Activated CD4-positive, alpha-beta T cell treated with anti-CD3 and anti-CD28 coated beads for 36 hours (primary cell): ENCODE measurements around the gene ZNF135. TPM values are rescaled to one million over a fixed set of nuclear protein-coding genes. Genes with fewer than 3 reads are reported as not detected.

Source experiments
- ATAC-seq: fragments of 200-7000 bp; cut with Tn5 transposase; one replicate; pipeline ENCODE4 v1.10.0; 2021; ENCODE audit warnings: mild to moderate bottlenecking, moderate library complexity
- CTCF ChIA-PET: fragments of 350-600 bp; sonication (Branson Sonifier 250); formaldehyde crosslinking; loops from one replicate; lab custom pipeline; 2021; ENCODE audit warnings: antibody characterized with exemption; lab: Charles Lee
- POLR2A ChIA-PET: fragments of 350-600 bp; sonication (Branson Sonifier 250); formaldehyde crosslinking; loops from one replicate; lab custom pipeline; 2021; ENCODE audit warnings: antibody characterized with exemption, inconsistent platforms; lab: Charles Lee
- DNase-seq: peaks from one replicate; pipeline ENCODE4 v3.0.0-alpha.2; 2020
- H3K27ac Mint-ChIP-seq: one replicate; pipeline ENCODE4 v1.8.0; 2021; ENCODE audit warnings: mixed read lengths
- H3K27me3 Mint-ChIP-seq: one replicate; pipeline ENCODE4 v1.8.0; 2021; ENCODE audit warnings: mixed read lengths
- H3K36me3 Mint-ChIP-seq: one replicate; pipeline ENCODE4 v1.8.0; 2021; ENCODE audit warnings: low read depth, mixed read lengths
- H3K4me1 Mint-ChIP-seq: one replicate; pipeline ENCODE4 v1.8.0; 2021; ENCODE audit warnings: mixed read lengths
- H3K4me3 Mint-ChIP-seq: one replicate; pipeline ENCODE4 v1.8.0; 2021; ENCODE audit warnings: mild to moderate bottlenecking, moderate library complexity, mixed read lengths
- H3K9me3 Mint-ChIP-seq: one replicate; pipeline ENCODE4 v1.8.0; 2021; ENCODE audit warnings: low read depth, mixed read lengths
- intact Hi-C, 2 experiments: fragments of 100-400 bp; cut with DNase I in 1 of 2; cut with micrococcal nuclease in 1 of 2; formaldehyde crosslinking; loops; one replicate each; pipeline versions ENCODE4 v1.14.2 to v1.15.1; 2022 to 2024; cut with DNase I, micrococcal nuclease
- total RNA-seq, 2 experiments: library from RNA; stranded (reverse); gene quantifications; one replicate each; pipeline ENCODE4 v1.2.3, GENCODE V29; 2021

Gene ZNF135
- total RNA-seq, 2 experiments from 2014 or later: 1.3 to 1.5 TPM

DNA sequence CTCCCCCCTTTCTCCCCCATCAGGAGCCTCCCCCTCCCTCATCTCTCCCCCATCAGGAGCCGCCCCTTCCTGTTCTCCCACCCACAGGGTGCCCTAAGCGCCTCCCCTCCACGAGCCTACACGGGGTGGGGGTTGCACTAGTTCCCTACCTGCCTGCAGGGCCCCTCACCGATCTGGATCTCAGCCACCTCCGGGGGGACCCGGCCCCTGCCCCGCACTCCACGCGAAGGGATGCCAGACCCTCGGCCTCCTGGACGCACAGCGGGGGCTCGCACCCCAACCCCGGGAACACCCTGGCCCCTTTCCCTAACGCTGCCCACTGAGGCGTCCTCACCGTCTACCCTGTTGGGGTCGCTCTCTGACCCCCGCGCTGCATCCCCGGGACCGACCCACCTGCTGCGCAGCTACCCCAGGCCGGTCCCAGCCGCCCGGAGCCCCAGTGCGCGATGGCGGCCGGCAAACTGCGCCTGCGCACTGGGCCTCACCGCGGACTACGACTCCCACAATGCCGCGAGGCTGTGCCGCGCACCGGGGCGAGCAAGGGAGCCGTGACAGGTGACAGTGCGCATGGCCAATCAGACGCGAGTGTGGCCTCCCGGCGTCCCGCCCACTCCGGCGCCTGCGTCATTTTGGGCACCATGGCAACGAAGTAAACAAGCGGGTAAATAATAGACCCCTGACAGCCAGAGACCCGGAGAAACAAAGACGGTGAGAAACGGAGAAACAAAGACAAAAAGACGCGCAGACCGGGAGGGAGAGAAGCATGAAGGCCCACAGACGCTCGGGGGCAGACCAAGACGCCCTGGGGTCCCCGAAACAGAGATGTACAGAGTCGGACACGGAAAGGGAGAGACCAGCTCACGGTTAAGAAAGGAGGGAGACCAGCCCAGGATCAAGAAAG is 38.9 kb downstream of the ZNF135 start, which contains the start of gene ZSCAN18:
Gene ZSCAN18, minus strand, starts transcription at position 451 of the 901 bp plus-strand sequence. CDS start 7,964 bp downstream, outside the sequence.
- Mint-ChIP-seq H3K36me3 (peaks cover 30% of the 10 kb centered on the region), H3K9me3 (peaks cover 21% of the 10 kb centered on the region), H3K27ac (peak within 1 kb of the TSS; percentile 97), H3K4me3 (peak within 1 kb of the TSS; percentile 82), H3K27me3 (no peaks in the 10 kb centered on the region), H3K4me1 (peaks cover 13% of the 10 kb centered on the region)
- intact Hi-C loops: loop anchor here (1.0 to 5.0 kb wide), 12 partner anchors 39 to 1696 kb away; partner anchors contain the start of genes TRAPPC2B (in 1 of the 2), ZNF132 (in 1 of the 2), ZNF135 (in 1 of the 2) and ZNF256 (in 1 of the 2)
- CTCF ChIA-PET: no interaction called here
- POLR2A ChIA-PET: no interaction called here
- ATAC-seq (peak; percentile 99), DNase-seq (peak; percentile 97)

- intact Hi-C loops: loop anchor here (1.0 to 5.0 kb wide), 12 partner anchors 39 to 1696 kb away; partner anchors contain the start of genes TRAPPC2B (in 1 of the 2), ZNF132 (in 1 of the 2), ZNF135 (in 1 of the 2) and ZNF256 (in 1 of the 2)
- DNase-seq (no peak), ATAC-seq (peak; percentile 3)
- ChIA-PET POLR2A (no interaction called here), CTCF (no interaction called here)
- peaks cover 13% of the 10 kb centered on the region for H3K4me1 Mint-ChIP-seq
- no peaks in the 10 kb centered on the region for H3K27me3 Mint-ChIP-seq
- H3K27ac Mint-ChIP-seq: peak overlapping the region; percentile 97
- H3K9me3 Mint-ChIP-seq: peaks cover 24% of the 10 kb centered on the region
- peak overlapping the region; percentile 82 for H3K4me3 Mint-ChIP-seq
- peaks cover 31% of the 10 kb centered on the region for H3K36me3 Mint-ChIP-seq
Observed at GRCh38 chr19:58098682-58098998, 39.6 kb downstream of the ZNF135 start.

- H3K4me3 Mint-ChIP-seq: no peak overlapping the region
- intact Hi-C loops: no loop called here
- CTCF ChIA-PET: no interaction called here
- peaks cover 52% of the 10 kb centered on the region for H3K9me3 Mint-ChIP-seq
- ATAC-seq (no peak), DNase-seq (no peak)
- H3K36me3 Mint-ChIP-seq: peaks cover 38% of the 10 kb centered on the region
- no peak overlapping the region for H3K27ac Mint-ChIP-seq
- H3K27me3 Mint-ChIP-seq: no peaks in the 10 kb centered on the region
- no peaks in the 10 kb centered on the region for H3K4me1 Mint-ChIP-seq
- POLR2A ChIA-PET: no interaction called here
Observed at GRCh38 chr19:58107778-58108545, 48.9 kb downstream of the ZNF135 start.

DNA sequence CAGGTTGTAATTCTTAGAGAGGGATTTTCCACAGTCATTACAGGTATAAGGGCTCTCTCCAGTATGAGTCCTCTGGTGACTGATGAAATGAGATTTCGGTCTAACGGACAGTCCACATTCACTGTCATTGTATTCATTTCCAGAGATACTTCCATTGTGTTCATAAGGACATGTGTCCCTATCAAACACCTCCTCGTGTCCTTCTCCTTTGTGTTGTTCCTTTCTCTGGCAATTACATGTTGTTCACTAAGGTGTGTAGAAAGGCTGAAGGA is 49.4 kb downstream of the ZNF135 start:
- POLR2A ChIA-PET: no interaction called here
- H3K4me3 Mint-ChIP-seq: no peak overlapping the region
- DNase-seq (no peak), ATAC-seq (no peak)
- peaks cover 38% of the 10 kb centered on the region for H3K36me3 Mint-ChIP-seq
- H3K9me3 Mint-ChIP-seq: peaks cover 51% of the 10 kb centered on the region
- CTCF ChIA-PET: interaction anchor here (0.7 kb wide), 1 partner anchor 26 kb away, joined by 3 read pairs; no protein-coding TSS in a partner anchor
- H3K4me1 Mint-ChIP-seq: no peaks in the 10 kb centered on the region
- H3K27ac Mint-ChIP-seq: no peak overlapping the region
- no peaks in the 10 kb centered on the region for H3K27me3 Mint-ChIP-seq
- intact Hi-C loops: no loop called here

DNA sequence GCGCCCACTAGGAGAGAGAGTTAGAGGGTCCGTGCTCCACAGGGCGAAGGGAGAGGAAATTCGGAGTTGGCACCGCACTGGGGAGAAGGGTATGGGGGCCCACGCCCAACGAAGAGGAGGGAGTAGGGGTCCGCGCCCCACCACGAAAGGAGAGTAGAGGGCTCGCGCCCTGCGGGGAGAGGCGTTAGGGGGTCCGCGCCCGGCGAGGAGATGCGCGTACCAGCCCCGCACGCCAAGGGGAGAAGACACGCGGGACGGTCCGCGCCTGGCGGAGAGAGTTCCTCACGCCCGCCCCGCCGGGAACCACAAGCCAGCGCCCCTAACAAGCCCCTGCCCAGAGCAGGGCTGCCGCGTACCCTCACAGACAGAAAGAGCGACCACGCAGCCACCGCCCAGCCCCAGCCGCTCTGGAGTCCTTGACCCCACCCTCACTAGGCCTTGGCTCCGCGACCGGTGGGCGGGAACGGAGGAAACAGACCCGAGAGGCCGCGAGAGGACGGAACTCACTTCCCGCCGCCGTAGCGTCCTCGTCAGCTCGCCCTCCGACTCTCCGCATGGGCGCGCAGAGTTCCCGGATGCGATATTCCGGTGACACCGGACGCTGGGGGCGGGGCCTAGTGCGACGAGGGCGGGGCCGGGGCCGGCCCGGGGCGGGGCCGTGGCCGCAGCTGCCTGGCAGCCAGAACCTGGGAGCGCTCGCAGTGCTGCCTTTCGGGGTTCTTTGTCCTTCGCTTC is 58.9 kb downstream of the ZNF135 start:
- CTCF ChIA-PET: no interaction called here
- peaks cover 57% of the 10 kb centered on the region for H3K36me3 Mint-ChIP-seq
- H3K9me3 Mint-ChIP-seq: peaks cover 64% of the 10 kb centered on the region
- H3K4me1 Mint-ChIP-seq: no peaks in the 10 kb centered on the region
- no peak for ATAC-seq
- peaks cover 17% of the 10 kb centered on the region for H3K27me3 Mint-ChIP-seq
- intact Hi-C loops: no loop called here
- H3K27ac Mint-ChIP-seq: no peak overlapping the region
- POLR2A ChIA-PET: no interaction called here
- DNase-seq: peak; percentile 10
- no peak overlapping the region for H3K4me3 Mint-ChIP-seq

- H3K4me3 Mint-ChIP-seq: no peak overlapping the region
- H3K27me3 Mint-ChIP-seq: peaks cover 17% of the 10 kb centered on the region
- H3K36me3 Mint-ChIP-seq: peaks cover 56% of the 10 kb centered on the region
- CTCF ChIA-PET: no interaction called here
- POLR2A ChIA-PET: no interaction called here
- no peak for DNase-seq
- H3K4me1 Mint-ChIP-seq: no peaks in the 10 kb centered on the region
- intact Hi-C loops: no loop called here
- peaks cover 71% of the 10 kb centered on the region for H3K9me3 Mint-ChIP-seq
- H3K27ac Mint-ChIP-seq: no peak overlapping the region
- no peak for ATAC-seq
Observed at GRCh38 chr19:58118979-58119733, 60.1 kb downstream of the ZNF135 start.

Other genes with a start within 250 kb of the ZNF135 start
- 1 to 10 TPM; 5.9 to 6.1 TPM for gene ZNF552, start 244.4 kb upstream of the ZNF135 start, total RNA-seq
- gene ZNF587B, start 229.0 kb upstream of the ZNF135 start, total RNA-seq: 10 to 100 TPM; 16.8 to 18.2 TPM
- gene ZNF587, start 209.4 kb upstream of the ZNF135 start, total RNA-seq: 10 to 100 TPM; 20.1 to 22.9 TPM
- 10 to 100 TPM; 24.1 to 24.5 TPM for gene ZNF814, start 170.2 kb upstream of the ZNF135 start, total RNA-seq
- 10 to 100 TPM; 12.7 to 14.1 TPM for gene ZNF417, start 142.7 kb upstream of the ZNF135 start, total RNA-seq
- gene ZNF418, start 123.9 kb upstream of the ZNF135 start, total RNA-seq: 1 to 10 TPM; 4.6 to 4.8 TPM
- gene ZNF256, start 111.6 kb upstream of the ZNF135 start, total RNA-seq: 1 to 10 TPM; 6.3 to 6.9 TPM
- gene C19orf18, start 84.7 kb upstream of the ZNF135 start, total RNA-seq: under 1 TPM; 0.33 to 0.46 TPM
- 1 to 10 TPM; 6.0 to 8.9 TPM for gene ZNF606, start 56.5 kb upstream of the ZNF135 start, total RNA-seq
- not detected for gene ZSCAN1, start 25.3 kb upstream of the ZNF135 start, total RNA-seq
- 10 to 100 TPM; 23.1 to 29.2 TPM for gene ZSCAN18, start 38.9 kb downstream of the ZNF135 start, total RNA-seq
- 1 to 10 TPM; 4.9 to 5.0 TPM for gene ZNF329, start 91.5 kb downstream of the ZNF135 start, total RNA-seq
- gene ZNF274, start 123.8 kb downstream of the ZNF135 start, total RNA-seq: 10 to 100 TPM; 20.2 to 20.5 TPM
- gene ZNF544, start 169.6 kb downstream of the ZNF135 start, total RNA-seq: 10 to 100 TPM; 32.2 to 38.5 TPM
- gene ZNF8, start 219.7 kb downstream of the ZNF135 start, total RNA-seq: 1 to 10 TPM; 4.4 to 4.5 TPM
- gene ERVK3-1, start 246.1 kb downstream of the ZNF135 start, total RNA-seq: 10 to 100 TPM; 38.6 to 53.6 TPM